Spleen (tissue), 11 donors: Measurements from ENCODE around the gene PER1. TPM values are rescaled to one million over a fixed set of nuclear protein-coding genes. Genes with fewer than 3 reads are reported as not detected.

ENCODE experiments used
- DNase-seq: peaks from one replicate; pipeline ENCODE4 v3.0.0-alpha.2; 2020
- H3K27ac ChIP-seq, 8 donors: fragments of 200-600 bp; sonication (generic) in 7 of 8; 1 replicate in 4 of 8; 2 replicates in 4 of 8; pipeline versions ENCODE4 v1.5.0 to v1.8.0; 2016 to 2021; ENCODE audit warnings: inconsistent platforms in 4 of 8, mild to moderate bottlenecking in 4 of 8, moderate library complexity in 1 of 8
- H3K27me3 ChIP-seq, 7 donors: fragments of 200-600 bp; sonication (generic) in 6 of 7; replicated peaks in 1 of 7; 1 replicate in 4 of 7; 2 replicates in 3 of 7; pipeline versions ENCODE4 v1.5.0 to v1.8.0; 2016 to 2021; ENCODE audit warnings: inconsistent platforms in 3 of 7, mild to moderate bottlenecking in 1 of 7
- H3K36me3 ChIP-seq, 6 donors: fragments of 200-600 bp; sonication (generic) in 5 of 6; 1 replicate in 4 of 6; 2 replicates in 2 of 6; pipeline versions ENCODE4 v1.5.0 to v1.8.0; 2016 to 2021; ENCODE audit warnings: inconsistent platforms in 2 of 6
- H3K4me1 ChIP-seq, 6 donors: fragments of 200-600 bp; sonication (generic) in 5 of 6; 1 replicate in 3 of 6; 2 replicates in 3 of 6; pipeline versions ENCODE4 v1.5.0 to v1.8.0; 2016 to 2021; ENCODE audit warnings: inconsistent platforms in 3 of 6
- H3K4me3 ChIP-seq, 8 donors: fragments of 200-600 bp; sonication (generic) in 7 of 8; 1 replicate in 4 of 8; 2 replicates in 4 of 8; pipeline versions ENCODE4 v1.5.0 to v1.8.0; 2016 to 2021; ENCODE audit warnings: inconsistent platforms in 4 of 8, mild to moderate bottlenecking in 4 of 8, moderate library complexity in 2 of 8
- H3K9me3 ChIP-seq, 8 donors: fragments of 200-600 bp; sonication (generic) in 7 of 8; 1 replicate in 4 of 8; 2 replicates in 4 of 8; pipeline versions ENCODE4 v1.5.0 to v1.8.0; 2016 to 2021; ENCODE audit warnings: inconsistent platforms in 4 of 8
- POLR2A ChIP-seq, 3 donors: fragments of 450-650 bp; IDR thresholded peaks; one replicate each; pipeline ENCODE4 v1.5.1; 2017; ENCODE audit warnings: antibody characterized with exemption in 3 of 3, mild to moderate bottlenecking in 1 of 3
- POLR2AphosphoS5 ChIP-seq, 3 donors: sonication (generic); formaldehyde crosslinking; IDR thresholded peaks; one replicate each; pipeline ENCODE4 v1.5.1; 2017; ENCODE audit warnings: antibody characterized with exemption in 3 of 3
- WGBS, 5 donors: extraction: QIAGEN DNeasy Blood & Tissue Kit in 3 of 5; methylation state at CpG; one replicate each; pipeline versions ENCODE4 v1.1.5 to v1.1.7; 2013 to 2018; 5-methylcytosine and 5-hydroxymethylcytosine counted together
- intact Hi-C: fragments of 100-400 bp; cut with DNase I; formaldehyde crosslinking; loops from one replicate; pipeline ENCODE4 v1.15.0; 2023; ENCODE audit warnings: low total_unique reads
- microRNA-seq, 3 donors: library from miRNA; unstranded; fragments of <30 nt; microRNA quantifications; one replicate each; pipeline versions ENCODE4 to v1.1.0, GENCODE V29; 2019 to 2020
- polyA plus RNA-seq, 3 donors: library from polyadenylated mRNA; stranded (reverse); fragments of 200-250 nt; gene quantifications; one replicate each; pipeline ENCODE4 v1.2.1, GENCODE V29; 2013
- total RNA-seq, 7 donors: library from RNA; depleted of rRNA in 3 of 7; stranded (reverse); fragments of >200 nt in 3 of 7; fragmentation: NEBNext Ultra II Directional in 4 of 7; extraction: Animal tissue kit (Norgen Biotek cat#: 25700) in 4 of 7; gene quantifications; one replicate each; pipeline versions ENCODE4 v1.1.0 to v1.2.1, GENCODE V29; 2016 to 2021
- TF ChIP-seq, protein P1 (sequence below), 11 experiments: fragments of 200-600 bp in 7 of 11; fragments of 450-650 bp in 4 of 11; sonication (generic) in 4 of 11; IDR thresholded peaks in 8 of 11; conservative IDR thresholded peaks in 3 of 11; 1 replicate in 7 of 11; 2 replicates in 4 of 11; pipeline versions ENCODE4 v1.4.0 to v1.8.0; 2016 to 2021; ENCODE audit warnings: antibody characterized with exemption in 11 of 11, inconsistent platforms in 4 of 11, mild to moderate bottlenecking in 1 of 11
- donor health status: healthy with polysubstance abuse.
- donor health status: DM: no; HTN: no; CAD: no; lungs with moderate emphysema.
- donor health status: DM: no; HTN: no; CAD: no.
- donor health status: Bipolar disorder and iron deficiency.
- donor health status: healthy.
- donor health status: DM: no; HTN: no; CAD: no.
- donor health status: DM: yes; HTN: yes; CAD: no.

The PER1 gene
- total and polyA plus RNA-seq, 10 donors, result 12.6 to 213 (median 73.5) TPM

DNA sequence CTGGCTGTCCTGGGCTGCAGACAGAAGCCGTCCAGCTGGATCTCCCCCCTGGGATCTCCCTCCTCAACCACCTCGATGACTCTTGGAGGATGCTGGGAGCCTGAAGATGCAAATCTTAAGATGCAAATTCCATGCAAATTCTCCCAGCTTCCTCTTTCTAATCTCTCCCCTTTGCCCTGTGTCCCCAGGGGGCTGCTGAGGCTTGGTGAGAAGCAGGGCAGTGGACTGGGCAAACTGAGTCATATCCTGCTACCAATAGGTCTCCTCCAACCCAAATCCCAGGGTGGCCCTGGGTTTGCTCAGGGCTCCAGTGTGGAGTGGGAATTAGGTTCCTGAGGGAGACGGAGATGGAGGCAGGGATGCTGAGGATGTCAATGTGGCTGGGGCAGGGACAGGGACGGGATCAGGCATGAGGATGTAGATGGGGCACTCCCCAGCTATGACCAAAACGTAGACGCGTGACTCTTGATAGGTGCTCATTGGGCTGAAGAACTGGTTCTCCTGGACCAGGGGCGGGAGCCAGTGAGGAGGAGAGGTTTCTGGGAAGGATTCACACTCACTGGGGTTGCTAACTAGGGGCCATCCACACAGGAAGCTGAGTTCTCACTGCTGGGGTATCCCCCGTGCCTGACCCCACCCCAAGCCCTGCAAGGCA is 61.0 kb downstream of the PER1 start:
- Histone ChIP-seq H3K27ac (peak overlapping the region in 2 of 8 donors; percentile 41 to 46), H3K4me3 (peak overlapping the region in 1 of 8 donors; percentile 24), H3K36me3 (no peaks in the 10 kb centered on the region), H3K9me3 (no peaks in the 10 kb centered on the region), H3K27me3 (peaks cover 0 to 78% (median 0%) of the 10 kb centered on the region in 7 donors), H3K4me1 (peaks cover 0 to 27% (median 9%) of the 10 kb centered on the region in 6 donors)
- peak; percentile 84 for DNase-seq
- TF ChIP-seq POLR2A (IDR thresholded peaks at IDR 0.05) (no peak), POLR2AphosphoS5 (IDR thresholded peaks at IDR 0.05) (peak in 1 of 3 donors; percentile 29)
- TF ChIP-seq, protein P1, sequence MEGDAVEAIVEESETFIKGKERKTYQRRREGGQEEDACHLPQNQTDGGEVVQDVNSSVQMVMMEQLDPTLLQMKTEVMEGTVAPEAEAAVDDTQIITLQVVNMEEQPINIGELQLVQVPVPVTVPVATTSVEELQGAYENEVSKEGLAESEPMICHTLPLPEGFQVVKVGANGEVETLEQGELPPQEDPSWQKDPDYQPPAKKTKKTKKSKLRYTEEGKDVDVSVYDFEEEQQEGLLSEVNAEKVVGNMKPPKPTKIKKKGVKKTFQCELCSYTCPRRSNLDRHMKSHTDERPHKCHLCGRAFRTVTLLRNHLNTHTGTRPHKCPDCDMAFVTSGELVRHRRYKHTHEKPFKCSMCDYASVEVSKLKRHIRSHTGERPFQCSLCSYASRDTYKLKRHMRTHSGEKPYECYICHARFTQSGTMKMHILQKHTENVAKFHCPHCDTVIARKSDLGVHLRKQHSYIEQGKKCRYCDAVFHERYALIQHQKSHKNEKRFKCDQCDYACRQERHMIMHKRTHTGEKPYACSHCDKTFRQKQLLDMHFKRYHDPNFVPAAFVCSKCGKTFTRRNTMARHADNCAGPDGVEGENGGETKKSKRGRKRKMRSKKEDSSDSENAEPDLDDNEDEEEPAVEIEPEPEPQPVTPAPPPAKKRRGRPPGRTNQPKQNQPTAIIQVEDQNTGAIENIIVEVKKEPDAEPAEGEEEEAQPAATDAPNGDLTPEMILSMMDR (IDR thresholded peaks at IDR 0.05 in 8 of 11, conservative IDR thresholded peaks at IDR 0.05 in 3 of 11), result no peak
- intact Hi-C loops, result no loop called here
- WGBS, 5 donors, result 38 to 52% (median 42%) methylated on average over 8 to 9 of the region's 9 CpGs

Small RNA genes within 50 kb of the gene (microRNA-seq; reads per million reads assigned to microRNA genes)
- gene MIR4521 (2.2 to 20.1 (median 4.9) reads per million in 3 donors), gene MIR6883 (0 to 0.36 (median 0) reads per million in 3 donors)

Other genes starting within 250 kb of the PER1 start
- 10 to 100 TPM in 1 of 7 donors, 1 to 10 TPM in 6; 2.5 to 20.7 (median 3.4) TPM for gene RNF227, start 236.1 kb downstream of the PER1 start, total RNA-seq
- 1 to 10 TPM; 2.4 to 4.0 (median 3.8) TPM for gene RNF227, start 236.1 kb downstream of the PER1 start, polyA plus RNA-seq
- 1 to 10 TPM; 1.1 to 6.3 (median 4.2) TPM for gene KCNAB3, start 222.5 kb downstream of the PER1 start, total RNA-seq
- 1 to 10 TPM; 2.3 to 5.6 (median 2.9) TPM for gene KCNAB3, start 222.5 kb downstream of the PER1 start, polyA plus RNA-seq
- 100 to 1,000 TPM in 3 of 7 donors, 10 to 100 TPM in 4; 71.1 to 120 (median 98.9) TPM for gene TRAPPC1, start 220.5 kb downstream of the PER1 start, total RNA-seq
- gene TRAPPC1, start 220.5 kb downstream of the PER1 start, polyA plus RNA-seq, result 100 to 1,000 TPM; 128 to 172 (median 135) TPM
- 10 to 100 TPM; 22.6 to 27.0 (median 25.2) TPM for gene CNTROB, start 220.2 kb downstream of the PER1 start, total RNA-seq
- 10 to 100 TPM; 19.6 to 27.1 (median 24.2) TPM for gene CNTROB, start 220.2 kb downstream of the PER1 start, polyA plus RNA-seq
- gene GUCY2D, start 149.8 kb downstream of the PER1 start, total RNA-seq, result under 1 TPM in 2 of 7 donors, not detected in 5; 0.07 to 0.43 TPM
- gene GUCY2D, start 149.8 kb downstream of the PER1 start, polyA plus RNA-seq, result under 1 TPM in 1 of 3 donors, not detected in 2; 0.03 TPM
- gene ALOX15B, start 113.3 kb downstream of the PER1 start, total RNA-seq, result 1 to 10 TPM in 5 of 7 donors, under 1 TPM in 2; 0.13 to 6.2 (median 2.8) TPM
- gene ALOX15B, start 113.3 kb downstream of the PER1 start, polyA plus RNA-seq, result 1 to 10 TPM; 1.0 to 7.8 (median 2.7) TPM
- 1 to 10 TPM in 2 of 7 donors, under 1 TPM in 1, not detected in 4; 0.47 to 1.3 (median 1.0) TPM for gene ALOX12B, start 64.7 kb downstream of the PER1 start, total RNA-seq
- gene ALOX12B, start 64.7 kb downstream of the PER1 start, polyA plus RNA-seq, result under 1 TPM; 0.80 to 0.89 (median 0.83) TPM
- gene ALOXE3, start 33.9 kb downstream of the PER1 start, total RNA-seq, result not detected
- gene ALOXE3, start 33.9 kb downstream of the PER1 start, polyA plus RNA-seq, result under 1 TPM in 1 of 3 donors, not detected in 2; 0.03 TPM
- gene HES7, start 28.3 kb downstream of the PER1 start, total RNA-seq, result under 1 TPM in 2 of 7 donors, not detected in 5; 0.41 to 0.67 TPM
- gene HES7, start 28.3 kb downstream of the PER1 start, polyA plus RNA-seq, result under 1 TPM; 0.04 to 0.53 (median 0.32) TPM
- gene VAMP2, start 10.5 kb upstream of the PER1 start, total RNA-seq, result 10 to 100 TPM; 37.5 to 94.8 (median 65.7) TPM
- 10 to 100 TPM; 38.7 to 57.8 (median 38.8) TPM for gene VAMP2, start 10.5 kb upstream of the PER1 start, polyA plus RNA-seq
- gene TMEM107, start 24.0 kb upstream of the PER1 start, total RNA-seq, result 10 to 100 TPM; 13.0 to 42.2 (median 22.4) TPM
- gene TMEM107, start 24.0 kb upstream of the PER1 start, polyA plus RNA-seq, result 10 to 100 TPM in 2 of 3 donors, 1 to 10 TPM in 1; 8.1 to 14.0 (median 11.9) TPM
- gene BORCS6, start 37.8 kb upstream of the PER1 start, total RNA-seq, result 10 to 100 TPM in 6 of 7 donors, 1 to 10 TPM in 1; 9.5 to 14.6 (median 12.3) TPM
- gene BORCS6, start 37.8 kb upstream of the PER1 start, polyA plus RNA-seq, result 10 to 100 TPM in 2 of 3 donors, 1 to 10 TPM in 1; 10.0 to 16.5 (median 12.9) TPM
- 10 to 100 TPM in 4 of 7 donors, 1 to 10 TPM in 3; 2.4 to 21.0 (median 10.6) TPM for gene AURKB, start 58.2 kb upstream of the PER1 start, total RNA-seq
- 10 to 100 TPM in 2 of 3 donors, 1 to 10 TPM in 1; 6.2 to 30.9 (median 10.5) TPM for gene AURKB, start 58.2 kb upstream of the PER1 start, polyA plus RNA-seq
- gene CTC1, start 95.7 kb upstream of the PER1 start, total RNA-seq, result 100 to 1,000 TPM in 3 of 7 donors, 10 to 100 TPM in 4; 53.9 to 131 (median 91.3) TPM
- gene CTC1, start 95.7 kb upstream of the PER1 start, polyA plus RNA-seq, result 10 to 100 TPM; 16.6 to 47.4 (median 22.6) TPM
- 10 to 100 TPM; 14.0 to 70.3 (median 30.8) TPM for gene PFAS, start 96.9 kb upstream of the PER1 start, total RNA-seq
- gene PFAS, start 96.9 kb upstream of the PER1 start, polyA plus RNA-seq, result 10 to 100 TPM; 12.6 to 22.8 (median 14.1) TPM
- 10 to 100 TPM; 18.9 to 25.6 (median 21.2) TPM for gene RANGRF, start 136.3 kb upstream of the PER1 start, total RNA-seq
- gene RANGRF, start 136.3 kb upstream of the PER1 start, polyA plus RNA-seq, result 10 to 100 TPM; 52.1 to 55.9 (median 54.1) TPM
- 10 to 100 TPM in 1 of 7 donors, 1 to 10 TPM in 6; 4.2 to 16.7 (median 7.3) TPM for gene SLC25A35, start 143.0 kb upstream of the PER1 start, total RNA-seq
- gene SLC25A35, start 143.0 kb upstream of the PER1 start, polyA plus RNA-seq, result 1 to 10 TPM; 4.6 to 5.6 (median 5.5) TPM
- gene ARHGEF15, start 157.8 kb upstream of the PER1 start, total RNA-seq, result 10 to 100 TPM in 4 of 7 donors, 1 to 10 TPM in 3; 6.9 to 16.7 (median 12.1) TPM
- gene ARHGEF15, start 157.8 kb upstream of the PER1 start, polyA plus RNA-seq, result 10 to 100 TPM in 1 of 3 donors, 1 to 10 TPM in 2; 2.3 to 14.2 (median 7.3) TPM
- gene ODF4, start 187.4 kb upstream of the PER1 start, total RNA-seq, result not detected
- not detected for gene ODF4, start 187.4 kb upstream of the PER1 start, polyA plus RNA-seq
- gene RPL26, start 230.8 kb upstream of the PER1 start, total RNA-seq, result 1,000 to 10,000 TPM; 1,067 to 3,608 (median 1,651) TPM
- 1,000 to 10,000 TPM; 5,013 to 7,063 (median 6,510) TPM for gene RPL26, start 230.8 kb upstream of the PER1 start, polyA plus RNA-seq
- gene RNF222, start 245.4 kb upstream of the PER1 start, total RNA-seq, result not detected
- under 1 TPM in 2 of 3 donors, not detected in 1; 0.03 to 0.05 TPM for gene RNF222, start 245.4 kb upstream of the PER1 start, polyA plus RNA-seq